WTC11 (cell line): Measurements from ENCODE around the gene C1orf226. TPM values are rescaled to one million over a fixed set of nuclear protein-coding genes. Genes with fewer than 3 reads are reported as not detected.

ENCODE experiments used
- ATAC-seq: fragments of 200-7000 bp; cut with Tn5 transposase; 2 replicates; pipeline ENCODE4 v1.10.0; 2021; ENCODE audit warnings: mild to moderate bottlenecking, moderate library complexity
- CTCF ChIA-PET: fragments of 300-600 bp; sonication (Branson Sonifier 250); formaldehyde crosslinking; loops from one replicate; lab custom pipeline; 2021; ENCODE audit warnings: antibody characterized with exemption; lab: Charles Lee
- POLR2A ChIA-PET: fragments of 350-600 bp; sonication (Branson Sonifier 250); formaldehyde crosslinking; loops from one replicate; lab custom pipeline; 2021; ENCODE audit warnings: antibody characterized with exemption; lab: Charles Lee
- DNase-seq: peaks from one replicate; pipeline ENCODE4 v3.0.0; 2021; ENCODE audit warnings: low spot score
- H3K27ac Mint-ChIP-seq: 2 replicates; pipeline ENCODE4 v1.8.0; 2021; ENCODE audit warnings: mixed read lengths
- H3K27me3 Mint-ChIP-seq: 2 replicates; pipeline ENCODE4 v1.8.0; 2021; ENCODE audit warnings: low read depth, mild to moderate bottlenecking, moderate library complexity, mixed read lengths
- H3K36me3 Mint-ChIP-seq: 2 replicates; pipeline ENCODE4 v1.8.0; 2021; ENCODE audit warnings: mixed read lengths
- H3K4me1 Mint-ChIP-seq: 2 replicates; pipeline ENCODE4 v1.8.0; 2022; ENCODE audit warnings: mixed read lengths
- H3K4me3 Mint-ChIP-seq: 2 replicates; pipeline ENCODE4 v1.8.0; 2021; ENCODE audit warnings: mild to moderate bottlenecking, moderate library complexity, mixed read lengths
- H3K9me3 Mint-ChIP-seq: 2 replicates; pipeline ENCODE4 v1.8.0; 2021; ENCODE audit warnings: mixed read lengths
- CBFB ChIP-seq: sonication (generic); formaldehyde crosslinking; IDR thresholded peaks from 2 replicates; pipeline ENCODE4 v1.8.1; 2022; ENCODE audit warnings: mild to moderate bottlenecking, low read depth, missing genetic modification reagents
- EMX1 ChIP-seq: fragments of 250-450 bp; sonication (Bioruptor Pico); IDR thresholded peaks from 2 replicates; pipeline ENCODE4 v1.8.0; 2021; ENCODE audit warnings: mild to moderate bottlenecking
- GABPB1 ChIP-seq: sonication (generic); formaldehyde crosslinking; IDR thresholded peaks from 2 replicates; pipeline ENCODE4 v1.8.1; 2023; ENCODE audit warnings: mild to moderate bottlenecking, missing genetic modification reagents
- HMGA2 ChIP-seq: fragments of 250-450 bp; sonication (Bioruptor Pico); IDR thresholded peaks from 2 replicates; pipeline ENCODE4 v1.4.0; 2021; ENCODE audit warnings: mild to moderate bottlenecking, moderate library complexity
- IRF1 ChIP-seq: sonication (generic); formaldehyde crosslinking; IDR thresholded peaks from 2 replicates; pipeline ENCODE4 v1.8.0; 2023; ENCODE audit warnings: missing genetic modification reagents
- JAZF1 ChIP-seq: fragments of 250-450 bp; sonication (Bioruptor Pico); IDR thresholded peaks from 2 replicates; pipeline ENCODE4 v1.9.0; 2021; ENCODE audit warnings: moderate library complexity, mild to moderate bottlenecking, inconsistent platforms
- MLX ChIP-seq: sonication (generic); formaldehyde crosslinking; IDR thresholded peaks from 2 replicates; pipeline ENCODE4 v1.8.1; 2023; ENCODE audit warnings: mild to moderate bottlenecking, missing genetic modification reagents, moderate library complexity
- NFYB ChIP-seq: sonication (generic); formaldehyde crosslinking; conservative IDR thresholded peaks from 2 replicates; pipeline ENCODE4 v1.8.0; 2022; ENCODE audit warnings: low read depth, missing genetic modification reagents
- OVOL2 ChIP-seq: fragments of 250-450 bp; sonication (Bioruptor Pico); IDR thresholded peaks from 2 replicates; pipeline ENCODE4 v1.9.0; 2021; ENCODE audit warnings: mild to moderate bottlenecking, borderline replicate concordance
- SOX15 ChIP-seq: fragments of 250-450 bp; sonication (Bioruptor Pico); IDR thresholded peaks from 2 replicates; pipeline ENCODE4 v1.9.0; 2021; ENCODE audit warnings: mild to moderate bottlenecking
- STAT6 ChIP-seq: sonication (generic); formaldehyde crosslinking; conservative IDR thresholded peaks from 2 replicates; pipeline ENCODE4 v1.8.1; 2023; ENCODE audit warnings: mild to moderate bottlenecking, low read depth, missing genetic modification reagents, moderate library complexity
- ZBTB21 ChIP-seq: sonication (generic); formaldehyde crosslinking; IDR thresholded peaks from 2 replicates; pipeline ENCODE4 v1.8.1; 2023; ENCODE audit warnings: mild to moderate bottlenecking, missing genetic modification reagents, borderline replicate concordance
- ZNF532 ChIP-seq: fragments of 250-450 bp; sonication (Bioruptor Pico); IDR thresholded peaks from 2 replicates; pipeline ENCODE4 v1.9.0; 2021; ENCODE audit warnings: mild to moderate bottlenecking, borderline replicate concordance
- total RNA-seq: library from RNA; stranded (reverse); gene quantifications from 3 replicates; pipeline ENCODE4 v1.2.3, GENCODE V29; 2021

C1orf226 gene
- total RNA-seq, 1 experiment from 2014 or later = 21.4 TPM

GRCh38 chr1:162347281-162347680 lies 34.2 kb upstream of the C1orf226 start:
- ATAC-seq (no peak), DNase-seq (no peak)
- ChIA-PET CTCF (interaction anchor here (2.2 kb wide), 1 partner anchor 10 kb away, joined by 7 read pairs; no protein-coding TSS in a partner anchor), POLR2A (no interaction called here)
- Mint-ChIP-seq H3K9me3 (no peaks in the 10 kb centered on the region), H3K4me3 (no peak overlapping the region), H3K36me3 (peaks cover 7% of the 10 kb centered on the region), H3K27ac (no peak overlapping the region), H3K27me3 (no peaks in the 10 kb centered on the region), H3K4me1 (peaks cover 3% of the 10 kb centered on the region; the same call in 1 of the 2 replicates)
- TF ChIP-seq MLX = no peak
- no peak for TF ChIP-seq ZNF532 (CRISPR knock-in tag)
- no peak for TF ChIP-seq EMX1 (CRISPR knock-in tag)
- TF ChIP-seq IRF1 (CRISPR knock-in tag) = no peak
- no peak for TF ChIP-seq STAT6
- TF ChIP-seq CBFB (CRISPR knock-in tag) = no peak
- TF ChIP-seq JAZF1 (CRISPR knock-in tag) = no peak
- TF ChIP-seq ZBTB21 (CRISPR knock-in tag) = no peak
- TF ChIP-seq OVOL2 (CRISPR knock-in tag) = no peak
- no peak for TF ChIP-seq NFYB (CRISPR knock-in tag)
- no peak for TF ChIP-seq GABPB1 (CRISPR knock-in tag)

- H3K4me3 Mint-ChIP-seq = no peak overlapping the region
- CTCF ChIA-PET = interaction anchor here (1.3 kb wide), 1 partner anchor 8 kb away, joined by 5 read pairs; no protein-coding TSS in a partner anchor
- H3K27ac Mint-ChIP-seq = peak overlapping the region; percentile 9; the same call in 1 of the 2 replicates
- peaks cover 17% of the 10 kb centered on the region for H3K4me1 Mint-ChIP-seq
- H3K27me3 Mint-ChIP-seq = no peaks in the 10 kb centered on the region
- TF ChIP-seq SOX15 (CRISPR knock-in tag) = no peak
- no peak for TF ChIP-seq HMGA2
- ATAC-seq (no peak), DNase-seq (no peak)
- no peaks in the 10 kb centered on the region for H3K9me3 Mint-ChIP-seq
- H3K36me3 Mint-ChIP-seq = peaks cover 4% of the 10 kb centered on the region; the same call in 1 of the 2 replicates
- POLR2A ChIA-PET = no interaction called here
These were observed 31.7 kb upstream of the C1orf226 start for GRCh38 chr1:162349635-162350330.
